GM18526 (cell line): ENCODE data around the gene CRACR2B.

ENCODE experiments used
- POLR2A ChIP-seq: IDR thresholded peaks from 3 replicates; pipeline ENCODE4 v1.6.1; 2011; ENCODE audit not compliant: insufficient read length; ENCODE audit errors: extremely low read depth

Gene CRACR2B

GRCh38 chr11:827897-828192, at the start of gene CRACR2B:
TSS of gene CRACR2B (plus strand) at chr11:827919. CDS start at chr11:828608, 689 bp downstream.
- TF ChIP-seq POLR2A = no peak

- TF ChIP-seq POLR2A = no peak
These were observed 48.5 kb upstream of the CRACR2B start for GRCh38 chr11:778976-779954.

GRCh38 chr11:779955-780532, 47.7 kb upstream of the CRACR2B start:
- no peak for TF ChIP-seq POLR2A

- no peak for TF ChIP-seq POLR2A
These were observed 45.2 kb upstream of the CRACR2B start for GRCh38 chr11:782264-783174.

GRCh38 chr11:783581-784015, 44.1 kb upstream of the CRACR2B start:
- TF ChIP-seq POLR2A = no peak

GRCh38 chr11:786235-787083, 41.3 kb upstream of the CRACR2B start:
- no peak for TF ChIP-seq POLR2A

GRCh38 chr11:787084-787675, 40.5 kb upstream of the CRACR2B start:
- TF ChIP-seq POLR2A = no peak

GRCh38 chr11:788009-788640, 39.6 kb upstream of the CRACR2B start:
- no peak for TF ChIP-seq POLR2A

GRCh38 chr11:788953-789940, 38.5 kb upstream of the CRACR2B start:
- TF ChIP-seq POLR2A = no peak

GRCh38 chr11:789943-790342, 37.8 kb upstream of the CRACR2B start, which contains the start of gene CEND1:
TSS of gene CEND1 (minus strand) at chr11:790090. CDS start at chr11:788576, 1,514 bp downstream.
- no peak for TF ChIP-seq POLR2A

GRCh38 chr11:790721-791564, 36.8 kb upstream of the CRACR2B start:
- no peak for TF ChIP-seq POLR2A
